Gastrocnemius medialis (tissue), 4 donors: Measurements from ENCODE around the gene TMEM165.

ENCODE experiments used
- POLR2A ChIP-seq, 2 donors: fragments of 450-650 bp; IDR thresholded peaks; one replicate each; pipeline ENCODE4 v1.6.1; 2017; ENCODE audit warnings: antibody characterized with exemption in 2 of 2, mild to moderate bottlenecking in 2 of 2, moderate library complexity in 2 of 2
- TF ChIP-seq, protein P1 (sequence below), 5 experiments: fragments of 450-650 bp in 3 of 5; fragments of 200-600 bp in 2 of 5; sonication (generic) in 2 of 5; IDR thresholded peaks in 4 of 5; conservative IDR thresholded peaks in 1 of 5; 1 replicate in 4 of 5; 2 replicates in 1 of 5; pipeline ENCODE4 v1.5.1; 2016 to 2019; ENCODE audit warnings: antibody characterized with exemption in 5 of 5, mild to moderate bottlenecking in 3 of 5, moderate library complexity in 3 of 5

DNA sequence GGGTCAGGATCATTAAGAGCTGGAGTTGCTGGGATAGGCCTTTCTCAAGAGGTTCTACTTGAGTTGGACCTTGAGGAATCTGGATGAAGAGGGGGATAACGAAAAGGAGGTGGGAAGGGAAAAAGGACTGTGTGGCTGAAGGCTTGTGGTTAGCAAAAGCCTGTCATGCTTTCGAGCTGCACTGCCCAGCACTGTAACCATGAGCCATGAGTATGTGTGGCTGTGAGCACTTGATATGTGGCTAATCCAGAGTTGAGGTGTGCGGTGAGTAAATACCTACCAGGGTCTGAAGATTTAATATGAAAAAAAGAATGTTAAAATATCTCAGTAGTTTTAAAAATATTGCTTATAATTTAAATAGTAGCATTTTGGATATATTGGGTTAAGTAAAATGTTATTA is 11.4 kb downstream of the TMEM165 start:
- TF ChIP-seq, protein P1, sequence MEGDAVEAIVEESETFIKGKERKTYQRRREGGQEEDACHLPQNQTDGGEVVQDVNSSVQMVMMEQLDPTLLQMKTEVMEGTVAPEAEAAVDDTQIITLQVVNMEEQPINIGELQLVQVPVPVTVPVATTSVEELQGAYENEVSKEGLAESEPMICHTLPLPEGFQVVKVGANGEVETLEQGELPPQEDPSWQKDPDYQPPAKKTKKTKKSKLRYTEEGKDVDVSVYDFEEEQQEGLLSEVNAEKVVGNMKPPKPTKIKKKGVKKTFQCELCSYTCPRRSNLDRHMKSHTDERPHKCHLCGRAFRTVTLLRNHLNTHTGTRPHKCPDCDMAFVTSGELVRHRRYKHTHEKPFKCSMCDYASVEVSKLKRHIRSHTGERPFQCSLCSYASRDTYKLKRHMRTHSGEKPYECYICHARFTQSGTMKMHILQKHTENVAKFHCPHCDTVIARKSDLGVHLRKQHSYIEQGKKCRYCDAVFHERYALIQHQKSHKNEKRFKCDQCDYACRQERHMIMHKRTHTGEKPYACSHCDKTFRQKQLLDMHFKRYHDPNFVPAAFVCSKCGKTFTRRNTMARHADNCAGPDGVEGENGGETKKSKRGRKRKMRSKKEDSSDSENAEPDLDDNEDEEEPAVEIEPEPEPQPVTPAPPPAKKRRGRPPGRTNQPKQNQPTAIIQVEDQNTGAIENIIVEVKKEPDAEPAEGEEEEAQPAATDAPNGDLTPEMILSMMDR (IDR thresholded peaks at IDR 0.05 in 4 of 5, conservative IDR thresholded peaks at IDR 0.05 in 1 of 5), result no peak
- no peak for TF ChIP-seq POLR2A (IDR thresholded peaks at IDR 0.05)
